Loucy (cell line): ENCODE data around the gene CPHXL2.

Experiments
- EZH2phosphoT487 ChIP-seq: fragments of 200-600 bp; IDR thresholded peaks from 2 replicates; pipeline ENCODE4 v1.6.1; 2018; ENCODE audit warnings: antibody characterized with exemption, mild to moderate bottlenecking, moderate library complexity, borderline replicate concordance
- TF ChIP-seq, protein P1 (sequence below): fragments of 200-600 bp; sonication (generic); conservative IDR thresholded peaks from 2 replicates; pipeline ENCODE4 v1.5.1; 2014; ENCODE audit warnings: mild to moderate bottlenecking, antibody characterized with exemption, low read length

DNA sequence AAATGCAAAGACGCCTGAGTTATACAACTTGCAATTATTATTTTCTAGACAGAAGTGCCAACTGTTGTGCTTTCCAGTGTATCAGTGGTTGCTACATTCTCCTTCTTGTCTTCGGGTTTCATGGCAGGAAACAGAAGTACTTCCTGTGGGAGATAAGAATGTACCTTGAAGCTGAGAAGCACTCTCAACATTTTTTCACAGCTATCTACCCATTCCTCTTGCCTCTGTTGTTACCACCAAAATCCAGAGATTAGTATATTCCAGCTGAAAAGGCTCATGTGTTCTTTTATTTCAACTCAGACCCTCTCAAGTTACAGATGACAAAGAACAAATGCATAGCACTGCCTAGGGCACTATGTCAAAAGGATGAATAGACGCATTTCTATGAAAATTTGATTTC lies 49.0 kb downstream of the CPHXL2 start:
- TF ChIP-seq, protein P1, sequence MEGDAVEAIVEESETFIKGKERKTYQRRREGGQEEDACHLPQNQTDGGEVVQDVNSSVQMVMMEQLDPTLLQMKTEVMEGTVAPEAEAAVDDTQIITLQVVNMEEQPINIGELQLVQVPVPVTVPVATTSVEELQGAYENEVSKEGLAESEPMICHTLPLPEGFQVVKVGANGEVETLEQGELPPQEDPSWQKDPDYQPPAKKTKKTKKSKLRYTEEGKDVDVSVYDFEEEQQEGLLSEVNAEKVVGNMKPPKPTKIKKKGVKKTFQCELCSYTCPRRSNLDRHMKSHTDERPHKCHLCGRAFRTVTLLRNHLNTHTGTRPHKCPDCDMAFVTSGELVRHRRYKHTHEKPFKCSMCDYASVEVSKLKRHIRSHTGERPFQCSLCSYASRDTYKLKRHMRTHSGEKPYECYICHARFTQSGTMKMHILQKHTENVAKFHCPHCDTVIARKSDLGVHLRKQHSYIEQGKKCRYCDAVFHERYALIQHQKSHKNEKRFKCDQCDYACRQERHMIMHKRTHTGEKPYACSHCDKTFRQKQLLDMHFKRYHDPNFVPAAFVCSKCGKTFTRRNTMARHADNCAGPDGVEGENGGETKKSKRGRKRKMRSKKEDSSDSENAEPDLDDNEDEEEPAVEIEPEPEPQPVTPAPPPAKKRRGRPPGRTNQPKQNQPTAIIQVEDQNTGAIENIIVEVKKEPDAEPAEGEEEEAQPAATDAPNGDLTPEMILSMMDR: no peak
- no peak for TF ChIP-seq EZH2phosphoT487
